Right kidney (tissue), 1 donor: ENCODE results near the gene FLVCR1.
A peak's percentile ranks its signal among the peaks of the same experiment; 100 is the strongest.

Source experiments
- DNase-seq: peaks from one replicate; pipeline ENCODE4 v3.0.0-alpha.2; 2016

FLVCR1 gene

DNA sequence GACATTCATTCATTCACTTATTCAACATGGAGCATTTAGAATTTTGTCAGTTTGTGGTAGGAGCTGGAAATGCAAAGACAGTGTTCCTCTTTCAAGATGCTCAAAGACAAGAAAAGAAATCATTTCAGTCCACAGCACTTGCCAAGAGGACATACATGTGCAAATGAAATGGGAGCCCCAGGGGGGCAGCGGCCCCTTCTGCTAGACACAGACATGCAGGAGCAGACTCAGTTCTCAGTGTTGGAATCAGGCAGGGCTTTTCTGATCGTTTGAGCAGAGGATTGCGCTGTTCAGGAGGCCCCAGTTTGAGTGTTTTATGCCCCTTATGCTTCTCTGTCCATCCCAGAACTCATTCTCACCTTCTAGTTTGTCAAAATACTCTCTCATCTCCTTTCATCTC, 56.7 kb downstream of the FLVCR1 start:
- no peak for DNase-seq

DNA sequence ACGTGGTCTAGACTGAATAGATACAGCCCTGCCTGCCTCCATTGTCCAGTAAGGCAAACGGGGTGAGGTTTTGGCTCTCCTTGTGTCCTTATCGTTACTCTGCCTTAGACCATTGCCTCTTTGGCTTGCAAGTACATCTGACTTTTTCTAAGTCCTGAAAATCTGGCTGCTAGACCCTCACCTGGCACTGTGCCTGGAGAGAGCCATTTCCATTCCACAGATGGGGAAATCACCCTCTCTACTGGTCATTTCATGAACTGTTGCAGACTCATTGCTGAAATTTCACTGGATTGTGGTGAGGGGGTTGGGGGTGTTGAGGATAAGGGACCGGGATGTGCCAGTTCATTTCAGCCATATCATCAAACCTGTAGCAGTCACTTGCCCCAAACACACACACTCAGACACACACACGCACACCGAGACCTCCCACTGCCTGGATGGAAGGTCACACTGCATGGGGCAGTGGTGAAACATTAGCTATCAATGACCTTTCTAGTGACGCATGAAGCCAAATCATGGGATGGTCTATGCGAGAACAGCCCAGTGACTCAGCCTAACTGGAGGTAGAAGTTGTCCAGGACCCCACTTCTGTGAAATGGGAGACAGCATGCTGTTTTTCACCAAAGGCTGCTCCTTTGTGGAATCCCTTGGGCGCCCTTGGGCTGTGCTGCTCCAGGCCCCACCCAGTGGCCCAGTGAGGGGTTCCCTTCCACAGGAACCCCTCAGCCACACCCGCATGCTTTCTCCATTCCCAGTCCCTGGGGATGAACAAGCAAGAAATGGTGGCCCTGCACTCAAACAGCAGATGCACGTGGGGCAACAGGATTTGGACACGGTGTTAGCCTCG, 57.4 kb downstream of the FLVCR1 start:
- peak; percentile 41 for DNase-seq

DNA sequence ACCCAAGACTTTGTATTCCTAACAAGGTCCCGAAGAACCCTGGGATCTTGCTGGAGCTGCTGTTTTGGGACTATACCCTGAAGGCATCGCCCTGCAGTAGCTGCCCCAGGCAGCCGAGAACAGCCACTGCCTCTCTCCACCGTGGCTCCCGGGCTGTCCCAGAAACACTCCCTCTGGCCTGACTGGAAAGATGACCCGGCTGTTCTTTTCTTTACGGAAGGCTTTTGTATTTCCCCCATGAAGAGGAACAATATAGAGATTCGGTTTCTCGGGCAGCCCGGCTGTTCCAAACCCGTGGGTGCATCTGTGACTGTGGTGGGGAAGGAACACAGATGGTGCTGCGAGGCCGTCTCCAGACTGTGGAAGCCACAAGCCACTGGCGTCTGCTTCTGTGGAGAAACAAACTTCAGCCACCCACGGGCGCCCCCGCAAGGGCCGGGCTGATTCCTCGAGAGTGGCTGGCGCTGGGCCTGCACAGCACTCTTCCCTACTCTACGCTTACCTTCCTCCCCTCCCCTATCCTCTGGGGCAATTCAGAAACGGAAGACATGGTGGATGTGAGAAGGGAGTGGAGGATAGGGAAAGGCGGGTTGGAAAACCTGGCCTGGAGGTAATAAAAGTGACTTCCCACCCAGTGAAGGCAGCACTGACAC, 58.5 kb downstream of the FLVCR1 start:
- peak; percentile 68 for DNase-seq

DNA sequence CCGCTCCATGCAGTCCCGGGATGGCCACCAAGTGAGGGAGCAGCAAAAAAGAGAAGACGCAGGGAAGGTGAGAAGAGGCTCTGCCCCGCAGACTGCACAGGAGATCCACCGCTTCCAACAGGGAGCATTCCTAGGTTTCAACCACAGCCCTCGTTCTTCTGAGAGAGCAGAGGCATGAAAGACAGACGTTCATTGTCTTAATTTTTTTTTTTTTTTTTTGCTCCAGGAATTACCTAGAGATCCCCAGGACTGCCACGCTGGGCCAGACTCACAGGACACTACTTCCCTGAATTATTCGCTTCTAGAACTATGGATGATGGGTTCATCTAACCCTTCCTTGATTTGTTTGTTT, 59.0 kb downstream of the FLVCR1 start:
- DNase-seq = no peak

DNA sequence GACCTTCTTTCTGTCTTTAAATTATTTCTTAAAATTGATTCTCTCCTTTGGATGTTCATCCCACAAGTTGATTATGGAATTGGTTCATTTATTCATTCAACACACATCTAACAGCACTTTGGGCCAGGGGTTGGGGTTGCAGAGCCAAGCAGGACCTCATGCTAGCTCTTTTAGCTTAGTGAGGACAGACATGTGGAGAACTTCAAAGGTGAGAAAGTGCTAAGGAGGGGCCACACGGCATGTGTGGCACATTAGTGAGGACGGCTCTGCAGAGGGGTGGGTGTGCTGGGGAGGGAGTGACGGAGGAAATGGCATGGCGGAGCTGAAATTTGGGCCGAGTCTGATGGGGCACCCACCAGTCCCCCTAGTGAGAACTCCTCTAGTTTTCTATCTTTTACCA, 59.8 kb downstream of the FLVCR1 start:
- no peak for DNase-seq

DNA sequence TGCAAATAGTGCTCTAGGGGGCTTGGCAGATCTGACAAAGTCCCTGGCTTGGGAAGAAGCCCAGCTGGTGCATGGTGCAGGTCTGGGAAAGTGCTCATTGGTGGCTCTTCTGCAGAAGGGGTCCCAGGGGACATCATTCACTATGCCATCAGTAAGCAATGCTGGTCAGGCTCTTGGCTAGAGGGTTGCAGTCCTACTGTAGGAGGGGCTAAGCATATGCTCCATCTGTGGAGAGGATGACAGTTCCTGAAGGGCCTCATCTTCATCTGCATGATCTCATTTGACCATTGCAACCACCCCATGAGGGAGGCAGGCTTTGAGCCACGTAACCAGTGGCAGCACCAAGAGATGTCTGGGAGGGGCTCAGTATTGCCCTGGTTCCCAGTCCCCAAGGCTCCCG, 60.7 kb downstream of the FLVCR1 start:
- DNase-seq = no peak

DNA sequence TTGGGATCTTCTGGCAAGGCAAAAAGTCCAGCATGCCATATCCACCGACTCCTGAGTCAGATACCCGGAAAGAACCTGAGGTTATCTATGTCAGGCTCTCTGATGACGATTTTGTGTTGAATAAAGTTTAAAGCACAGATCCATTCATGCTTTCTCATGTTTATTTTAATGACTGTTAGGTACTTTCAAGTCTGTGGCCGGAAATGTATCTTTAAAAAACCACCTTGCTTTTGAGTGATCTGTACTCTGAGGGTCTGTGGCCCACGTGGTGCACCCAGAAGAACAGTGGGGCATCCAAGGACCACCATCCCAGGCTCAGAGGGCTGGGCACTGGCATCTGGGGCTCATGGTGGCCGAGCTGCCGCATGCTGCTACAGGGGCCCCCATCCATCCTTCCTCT, 62.2 kb downstream of the FLVCR1 start:
- no peak for DNase-seq

DNA sequence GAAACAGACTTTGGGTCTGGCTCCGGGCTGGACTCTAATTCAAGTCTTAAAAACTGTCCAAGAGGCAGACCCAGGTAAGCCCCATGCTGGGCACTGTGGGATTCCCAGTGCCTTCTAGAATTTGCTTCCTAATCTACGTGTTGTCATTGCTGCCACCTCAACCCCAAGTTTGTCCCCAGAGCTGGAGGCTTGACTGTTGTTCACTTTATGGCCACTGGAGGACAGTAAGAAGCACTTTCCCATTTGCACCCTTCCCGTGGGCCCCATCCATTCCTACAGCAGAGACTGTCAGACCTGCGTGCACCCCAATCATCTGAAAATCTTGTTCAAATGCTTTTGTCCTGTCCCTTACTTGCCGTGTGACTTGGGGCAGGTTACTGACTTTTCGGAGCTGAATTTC, 62.8 kb downstream of the FLVCR1 start:
- no peak for DNase-seq

DNA sequence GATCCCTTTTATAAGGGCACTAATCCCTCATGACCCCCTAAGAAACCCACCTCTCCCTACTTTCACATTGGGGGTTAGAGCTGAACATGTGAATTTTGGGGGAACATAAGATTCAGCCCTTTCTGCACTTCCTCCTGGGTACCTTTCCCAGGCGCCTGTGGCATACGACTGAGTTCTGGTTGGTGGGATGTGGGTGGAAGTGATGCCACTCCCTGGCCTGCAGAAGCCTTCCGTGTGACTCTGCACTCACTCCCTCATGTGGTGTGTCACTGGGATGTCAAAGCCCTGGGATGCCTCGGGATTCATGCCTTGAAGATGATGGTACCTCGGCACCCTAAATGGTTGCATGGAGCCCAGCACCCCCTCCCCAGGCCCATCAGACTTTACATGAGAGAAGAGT, 63.9 kb downstream of the FLVCR1 start:
- DNase-seq = no peak

DNA sequence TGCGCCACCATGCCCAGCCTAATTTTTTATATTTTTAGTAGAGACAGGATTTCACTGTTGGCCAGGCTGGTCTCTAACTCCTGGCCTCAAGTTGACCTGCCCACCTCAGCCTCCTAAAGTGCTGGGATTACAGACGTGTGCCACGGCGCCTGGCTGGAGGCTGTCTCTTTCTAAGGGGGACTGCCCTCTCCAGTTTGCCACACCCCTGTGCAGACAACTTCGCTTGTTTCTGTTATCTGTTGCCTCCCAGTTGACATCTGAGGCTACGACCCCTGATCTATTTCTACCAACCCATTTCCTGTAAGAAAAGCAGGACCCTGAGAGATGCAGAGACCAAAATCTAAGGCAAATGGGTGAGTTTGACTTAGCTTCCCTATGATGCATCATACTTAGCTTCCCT, 68.3 kb downstream of the FLVCR1 start:
- DNase-seq = no peak

DNA sequence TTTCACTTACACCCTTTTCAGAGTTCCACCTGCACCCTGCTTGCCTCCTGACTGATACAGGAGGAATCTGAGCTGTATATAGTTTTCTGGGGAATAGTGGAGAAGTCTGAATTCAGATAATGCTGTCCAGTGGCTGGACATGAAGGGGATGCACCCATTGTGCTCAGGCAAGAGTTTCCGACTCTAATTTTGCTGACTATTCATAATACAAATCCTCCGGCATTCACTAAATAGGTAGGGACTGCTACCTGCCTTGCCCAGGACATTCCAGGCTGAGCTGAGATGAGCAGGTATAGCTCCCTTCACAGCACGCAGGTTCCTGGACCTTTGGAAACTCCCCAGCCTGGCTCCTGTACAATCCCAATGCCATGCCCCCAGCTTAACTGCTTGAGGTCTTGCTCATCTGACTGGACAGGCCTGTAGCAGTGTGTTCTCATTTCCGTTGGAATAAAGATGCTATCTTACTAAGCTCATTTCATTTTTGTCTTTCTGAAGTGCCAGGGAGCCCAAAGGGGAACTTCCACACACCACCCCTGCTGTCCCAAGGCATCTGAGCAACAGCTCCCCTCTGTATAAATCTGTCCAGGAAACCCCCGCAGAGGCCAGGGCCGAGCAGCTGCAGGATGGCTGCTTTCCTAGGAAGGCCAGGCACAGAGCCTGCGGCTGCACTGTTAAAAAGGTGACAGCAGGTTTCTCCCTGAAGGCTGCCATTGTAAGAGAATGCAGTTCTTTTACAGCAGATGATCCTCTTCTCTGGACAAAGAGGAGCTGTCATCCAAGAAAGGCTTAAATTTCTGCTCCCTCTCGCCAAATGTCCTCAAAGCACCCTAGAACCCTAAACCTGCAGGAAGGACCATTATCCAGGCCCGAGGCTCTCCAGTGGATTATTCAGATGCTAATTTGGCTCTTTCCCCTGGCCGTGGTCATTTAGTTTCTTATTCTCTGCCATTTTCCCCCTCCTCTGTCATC, 70.5 kb downstream of the FLVCR1 start:
- no peak for DNase-seq

DNA sequence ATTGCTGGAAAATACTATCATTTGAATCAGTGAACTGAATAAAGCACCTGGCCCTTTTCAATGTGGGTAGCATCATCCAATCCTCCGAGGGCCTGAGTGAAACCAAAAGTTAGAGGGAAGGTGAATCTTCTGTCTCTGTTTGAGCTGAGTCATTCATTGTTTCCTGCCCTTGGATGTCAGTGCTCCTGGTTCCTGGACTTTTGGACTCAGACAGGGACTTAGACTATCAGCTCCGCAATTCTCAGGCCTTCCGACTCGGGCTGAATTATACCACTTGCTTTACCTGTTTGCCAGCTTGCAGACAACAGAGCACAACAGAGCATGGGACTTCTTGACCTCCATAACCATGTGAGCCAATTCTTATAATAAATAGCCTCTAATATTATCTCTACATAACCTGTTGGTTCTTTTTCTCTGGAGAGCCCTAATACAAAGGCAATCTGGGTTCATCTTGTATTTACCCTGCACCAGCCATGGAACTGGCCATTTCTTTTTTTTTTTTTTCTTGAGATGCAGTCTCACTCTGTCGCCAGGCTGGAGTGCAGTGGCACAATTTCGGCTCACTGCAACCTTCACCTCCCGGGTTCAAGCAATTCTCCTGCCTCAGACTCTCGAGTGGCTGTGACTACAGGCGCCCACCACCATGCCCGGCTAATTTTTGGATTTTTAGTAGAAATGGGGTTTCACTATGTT, 73.1 kb downstream of the FLVCR1 start:
- no peak for DNase-seq

DNA sequence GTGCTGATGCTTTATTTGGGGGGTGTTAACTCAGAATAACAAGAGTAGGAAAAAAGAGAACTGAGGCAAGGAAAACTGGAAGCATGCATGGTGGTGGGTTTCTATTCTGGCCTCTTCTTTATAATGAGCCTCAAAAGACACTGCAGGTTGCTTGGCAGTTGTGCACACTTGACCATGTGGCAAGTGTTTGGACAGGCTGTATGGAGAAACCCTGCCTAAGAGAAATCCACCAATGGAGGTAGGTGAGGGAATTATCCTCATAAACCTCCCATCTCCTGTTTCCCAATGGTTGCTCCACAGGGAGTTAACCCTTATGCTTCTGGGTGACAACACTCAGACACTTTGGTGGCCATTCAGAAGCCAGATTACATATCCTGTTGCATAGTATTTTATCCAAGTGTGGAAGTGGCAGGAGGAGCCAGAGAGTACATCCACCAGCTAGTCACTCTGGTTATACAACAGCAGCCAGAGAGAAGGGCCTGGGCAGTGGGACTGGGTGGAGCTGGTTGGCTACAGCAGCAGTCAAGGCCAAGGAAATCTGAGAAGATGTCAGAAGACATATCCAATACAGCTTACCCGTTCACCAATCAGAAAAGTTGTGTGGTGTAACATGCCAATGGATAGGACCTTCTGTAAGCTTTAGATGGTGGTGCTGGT, 75.9 kb downstream of the FLVCR1 start:
- no peak for DNase-seq

DNA sequence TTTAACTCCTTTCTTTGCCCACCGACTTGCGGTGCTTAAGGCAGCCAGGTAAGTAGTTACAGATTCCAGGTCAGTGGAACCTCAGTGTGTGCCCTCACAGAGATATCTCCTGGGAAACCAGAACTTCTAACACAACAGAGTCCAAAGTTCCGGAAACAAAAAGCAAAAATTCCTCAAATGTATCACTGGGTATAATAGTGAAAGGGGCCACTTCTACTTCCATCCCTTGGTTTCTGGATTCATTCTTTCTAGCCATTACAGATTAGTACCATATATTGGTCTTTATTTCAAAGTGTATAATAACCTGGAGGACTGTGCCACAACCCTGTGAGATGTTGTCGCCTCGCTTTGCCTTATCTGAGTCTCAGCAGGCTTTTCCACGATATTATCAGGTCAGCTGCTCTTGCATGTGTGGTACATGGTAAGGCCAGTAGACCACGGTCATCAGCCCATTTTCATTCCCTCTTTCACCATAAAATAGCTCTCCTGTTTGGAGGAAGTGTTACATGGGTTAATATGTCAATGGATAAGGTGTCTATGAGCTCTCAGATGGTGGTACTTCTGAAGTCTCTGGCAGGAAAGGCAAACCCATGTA, 77.4 kb downstream of the FLVCR1 start:
- no peak for DNase-seq

DNA sequence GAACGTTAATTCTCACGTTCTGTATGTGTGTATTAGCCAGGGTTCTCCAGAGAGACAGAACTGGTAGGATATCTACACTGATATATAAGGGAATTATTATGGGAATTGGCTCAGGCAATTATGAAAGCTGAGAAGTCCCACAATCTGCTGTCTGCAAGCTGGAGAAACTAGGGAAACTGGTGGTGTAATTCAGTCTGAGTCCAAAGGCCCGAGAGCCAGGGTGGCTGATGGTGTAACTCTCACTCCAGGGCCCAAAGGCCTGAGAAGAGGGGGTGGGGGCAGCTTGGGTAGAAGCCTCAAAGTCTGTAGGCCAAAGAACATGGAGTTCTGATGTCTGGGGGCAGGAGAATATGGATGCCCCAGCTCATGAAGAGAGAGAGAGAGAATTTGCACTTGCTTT, 79.0 kb downstream of the FLVCR1 start:
- DNase-seq = no peak

DNA sequence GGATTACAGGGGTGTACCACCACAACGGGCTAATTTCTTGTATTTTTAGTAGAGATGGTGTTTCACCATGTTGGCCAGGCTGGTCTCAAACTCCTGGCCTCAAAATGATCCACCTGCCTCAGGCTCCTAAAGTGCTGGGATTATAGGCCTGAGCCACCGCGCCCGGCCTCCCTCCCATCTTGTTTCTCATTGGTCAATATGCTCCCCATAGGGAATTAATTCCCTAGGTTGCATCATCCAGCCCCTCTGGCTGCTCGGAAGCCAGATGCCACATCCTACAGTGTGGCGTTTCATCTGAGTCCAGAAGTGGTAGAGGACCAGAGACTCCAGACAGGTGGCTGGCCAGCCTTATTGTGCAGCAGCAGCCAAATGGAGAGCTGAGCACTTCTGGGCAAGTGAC, 80.8 kb downstream of the FLVCR1 start:
- no peak for DNase-seq

DNA sequence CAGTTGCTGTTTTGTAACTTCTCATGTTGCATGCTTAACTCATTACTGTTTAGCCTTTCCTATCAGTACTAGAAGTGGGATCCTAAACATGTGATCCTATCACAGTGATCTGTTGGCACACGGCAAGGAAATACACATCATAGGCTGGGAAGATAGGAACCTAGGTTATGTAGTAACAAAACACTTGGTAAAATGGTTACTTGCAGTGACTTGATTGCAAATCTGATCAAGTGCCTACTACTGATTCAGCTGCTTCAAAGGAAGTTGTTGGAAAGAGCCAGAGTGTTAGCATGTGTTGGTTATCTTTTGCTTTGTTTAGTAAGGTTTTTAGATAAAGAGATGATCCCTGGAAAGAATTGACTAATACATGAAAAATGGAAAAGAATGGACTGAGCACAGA, 83.4 kb downstream of the FLVCR1 start:
- no peak for DNase-seq

DNA sequence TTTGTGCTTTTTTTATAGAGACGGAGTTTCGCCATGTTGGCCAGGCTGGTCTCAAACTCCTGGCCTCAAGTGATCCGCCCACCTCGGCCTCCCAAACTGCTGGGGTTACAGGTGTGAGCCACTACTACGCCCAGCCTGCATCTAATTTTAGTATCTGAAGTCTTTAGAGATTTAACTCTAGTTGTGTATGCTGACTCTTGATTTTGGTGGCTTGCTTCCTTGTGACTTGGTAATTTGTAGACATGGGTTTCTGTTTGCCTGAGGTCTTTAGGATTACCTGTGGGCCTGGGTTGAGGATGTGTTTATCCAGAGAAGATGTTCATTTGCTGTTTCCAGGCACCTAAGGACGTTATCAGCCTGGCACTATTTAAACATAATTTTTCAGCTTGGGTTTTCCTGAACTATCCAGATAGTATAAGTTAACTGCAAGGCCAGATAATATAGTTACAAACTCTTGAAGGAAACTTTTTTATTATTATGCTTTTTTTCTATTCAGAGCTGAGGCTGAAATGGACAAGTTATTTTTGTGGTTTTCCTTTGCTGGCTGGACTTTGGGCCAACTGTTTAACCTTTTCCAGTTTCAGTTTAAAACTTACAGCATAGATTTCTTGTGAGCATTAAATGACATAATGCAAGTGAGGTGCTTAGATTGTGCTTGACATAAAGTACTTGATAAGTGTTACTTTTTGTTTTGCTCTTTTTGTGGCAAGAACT, 84.8 kb downstream of the FLVCR1 start:
- no peak for DNase-seq

DNA sequence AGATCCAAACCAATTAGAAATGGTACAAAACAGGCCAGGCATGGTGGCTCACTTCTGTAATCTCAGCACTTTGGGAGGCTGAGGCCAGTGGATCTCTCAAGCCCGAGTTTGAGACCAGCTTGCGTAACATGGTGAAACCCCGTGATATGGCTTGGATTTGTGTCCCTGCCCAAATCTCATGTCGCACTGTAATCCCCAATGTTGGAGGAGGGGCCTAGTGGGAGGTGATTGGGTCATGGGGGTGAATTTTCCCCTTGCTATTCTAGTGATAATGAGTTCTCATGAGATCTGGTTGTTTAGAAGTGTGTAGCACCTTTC, 85.3 kb downstream of the FLVCR1 start:
- no peak for DNase-seq

DNA sequence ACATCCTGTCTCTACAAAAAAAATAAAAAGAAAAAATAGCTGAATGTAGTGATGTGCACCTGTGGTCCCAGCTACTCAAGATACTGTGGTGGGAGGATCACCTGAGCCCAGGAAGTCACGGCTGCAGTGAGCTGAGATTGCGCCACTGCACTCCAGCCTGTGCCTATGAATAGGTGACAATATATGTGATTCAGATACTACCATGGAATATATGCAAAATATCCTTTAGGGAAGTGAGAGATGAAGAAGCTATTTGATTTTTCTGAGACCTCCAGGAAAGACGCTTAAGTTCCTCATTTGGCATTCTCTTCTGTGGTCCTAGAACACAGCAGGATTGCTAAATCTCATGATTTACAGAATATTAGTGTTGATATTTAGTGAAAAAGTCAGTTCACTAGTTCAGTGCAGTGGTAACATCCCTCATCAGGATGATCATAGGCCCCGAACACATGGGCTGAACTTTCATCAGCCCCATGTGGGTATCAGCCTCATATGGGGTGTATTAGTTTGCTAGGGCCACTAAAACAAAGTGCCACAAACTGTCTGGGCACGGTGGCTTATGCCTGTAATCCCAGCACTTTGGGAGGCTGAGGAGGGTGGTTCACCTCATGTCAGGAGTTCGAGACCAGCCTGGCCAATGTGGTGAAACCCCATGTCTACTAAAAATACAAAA, 86.3 kb downstream of the FLVCR1 start:
- DNase-seq = no peak
